CD14-positive monocyte (primary cell): ENCODE data around the gene PARVB. TPM values are rescaled to one million over a fixed set of nuclear protein-coding genes. Genes with fewer than 3 reads are reported as not detected.

Experiments used
- DNase-seq, 3 donors: peaks; one replicate each; pipeline ENCODE4 v3.0.0-alpha.2; 2011 to 2022
- H2AFZ ChIP-seq: 2 replicates; pipeline ENCODE4 v1.6.0; 2012; ENCODE audit warnings: mild to moderate bottlenecking, low read depth, low read length, inconsistent platforms; ENCODE audit not compliant: insufficient read depth, poor library complexity, severe bottlenecking
- H3K27ac ChIP-seq, 2 donors: 1 replicate in 1 of 2; 2 replicates in 1 of 2; pipeline ENCODE4 v1.5.1; 2012 to 2013; ENCODE audit warnings: low read length in 2 of 2, control low read depth in 1 of 2, inconsistent platforms in 1 of 2, low read depth in 1 of 2, mild to moderate bottlenecking in 1 of 2
- H3K27me3 ChIP-seq, 2 donors: one replicate each; pipeline versions ENCODE4 v1.6.0 to v1.6.1; 2011 to 2013; ENCODE audit warnings: low read length in 2 of 2; ENCODE audit not compliant: control insufficient read depth in 2 of 2, insufficient read depth in 2 of 2
- H3K36me3 ChIP-seq, 2 donors: replicated peaks in 1 of 2; 1 replicate in 1 of 2; 2 replicates in 1 of 2; pipeline versions ENCODE4 v1.5.1 to v1.6.1; 2012 to 2013; ENCODE audit warnings: low read length in 2 of 2, control low read depth in 1 of 2, inconsistent platforms in 1 of 2, mild to moderate bottlenecking in 1 of 2; ENCODE audit not compliant: insufficient read depth in 2 of 2, control insufficient read depth in 1 of 2
- H3K4me1 ChIP-seq, 2 donors: 1 replicate in 1 of 2; 2 replicates in 1 of 2; pipeline versions ENCODE4 v1.5.1 to v1.6.1; 2012 to 2013; ENCODE audit warnings: low read length in 2 of 2, control low read depth in 1 of 2, inconsistent platforms in 1 of 2, mild to moderate bottlenecking in 1 of 2, moderate library complexity in 1 of 2; ENCODE audit not compliant: insufficient read depth in 2 of 2, control insufficient read depth in 1 of 2
- H3K4me2 ChIP-seq: replicated peaks from 2 replicates; pipeline ENCODE3; 2012; ENCODE audit warnings: low read length, moderate library complexity, mild to moderate bottlenecking; ENCODE audit not compliant: poor library complexity, severe bottlenecking; ENCODE audit errors: extremely low read depth
- H3K4me3 ChIP-seq, 3 experiments: fragments of 200-600 bp in 1 of 3; sonication (generic) in 1 of 3; replicated peaks in 1 of 3; 1 replicate in 2 of 3; 2 replicates in 1 of 3; pipeline ENCODE4 v1.5.1; 2011 to 2013; ENCODE audit warnings: low read length in 3 of 3, mild to moderate bottlenecking in 3 of 3, control low read depth in 2 of 3, low read depth in 2 of 3, inconsistent platforms in 1 of 3, moderate library complexity in 1 of 3
- H3K79me2 ChIP-seq: 2 replicates; pipeline ENCODE4 v1.6.0; 2012; ENCODE audit warnings: mild to moderate bottlenecking, control low read depth, inconsistent platforms, low read length, moderate library complexity; ENCODE audit not compliant: insufficient read depth
- H3K9ac ChIP-seq: 2 replicates; pipeline ENCODE4 v1.6.0; 2017; ENCODE audit warnings: low read length, mild to moderate bottlenecking; ENCODE audit not compliant: insufficient read depth, poor library complexity, severe bottlenecking
- H3K9me3 ChIP-seq, 2 donors: replicated peaks in 1 of 2; 1 replicate in 1 of 2; 2 replicates in 1 of 2; pipeline versions ENCODE4 v1.5.1 to v1.6.1; 2012 to 2013; ENCODE audit warnings: low read length in 2 of 2, control low read depth in 1 of 2; ENCODE audit not compliant: control insufficient read depth in 1 of 2, insufficient read depth in 1 of 2
- H4K20me1 ChIP-seq: 2 replicates; pipeline ENCODE4 v1.6.0; 2012; ENCODE audit warnings: mild to moderate bottlenecking, low read length, control low read depth, moderate library complexity; ENCODE audit not compliant: insufficient read depth
- H3K27ac Mint-ChIP-seq, 7 donors: one replicate each; pipeline ENCODE4 v1.8.0; 2020; ENCODE audit warnings: mild to moderate bottlenecking in 7 of 7, mixed read lengths in 7 of 7, moderate library complexity in 6 of 7, inconsistent platforms in 2 of 7
- H3K27me3 Mint-ChIP-seq, 3 donors: one replicate each; pipeline ENCODE4 v1.8.0; 2021 to 2022; ENCODE audit warnings: low read depth in 3 of 3, mild to moderate bottlenecking in 3 of 3, mixed read lengths in 3 of 3, moderate library complexity in 3 of 3, inconsistent platforms in 1 of 3
- H3K36me3 Mint-ChIP-seq, 2 donors: one replicate each; pipeline ENCODE4 v1.8.0; 2020; ENCODE audit warnings: mixed read lengths in 2 of 2, inconsistent platforms in 1 of 2, mild to moderate bottlenecking in 1 of 2
- H3K4me1 Mint-ChIP-seq: one replicate; pipeline ENCODE4 v1.8.0; 2020; ENCODE audit warnings: mild to moderate bottlenecking, mixed read lengths
- H3K4me3 Mint-ChIP-seq, 2 donors: one replicate each; pipeline ENCODE4 v1.8.0; 2020; ENCODE audit warnings: mild to moderate bottlenecking in 2 of 2, mixed read lengths in 2 of 2, moderate library complexity in 1 of 2
- H3K9me3 Mint-ChIP-seq, 7 donors: one replicate each; pipeline ENCODE4 v1.8.0; 2020 to 2022; ENCODE audit warnings: mixed read lengths in 7 of 7, mild to moderate bottlenecking in 6 of 7, moderate library complexity in 6 of 7, inconsistent platforms in 2 of 7
- WGBS: methylation state at CpG from one replicate; pipeline ENCODE4 v1.1.5; 2013; ENCODE audit warnings: missing lambda C conversion rate; ENCODE audit not compliant: insufficient coverage; 5-methylcytosine and 5-hydroxymethylcytosine counted together
- intact Hi-C, 2 donors: fragments of 100-400 bp; cut with micrococcal nuclease; formaldehyde crosslinking; loops; one replicate each; pipeline versions ENCODE4 v1.15.0 to v1.15.1; 2023
- polyA plus RNA-seq, 3 donors: library from polyadenylated mRNA; depleted of rRNA in 1 of 3; unstranded in 2 of 3; stranded (reverse) in 1 of 3; fragments of 300-500 nt in 2 of 3; fragments of >200 nt in 1 of 3; fragmentation: Illumina TruSeq in 2 of 3; gene quantifications; 1 replicate in 2 of 3; 2 replicates in 1 of 3; pipeline ENCODE4 v1.2.3, GENCODE V29; 2012 to 2021
- TF ChIP-seq, protein P1 (sequence below): fragments of 200-600 bp; IDR thresholded peaks from one replicate; pipeline ENCODE4 v1.8.0; 2022; ENCODE audit warnings: antibody characterized with exemption, mild to moderate bottlenecking

The PARVB gene
- polyA plus RNA-seq, 3 donors = 13.4 to 38.5 (median 17.9) TPM

DNA sequence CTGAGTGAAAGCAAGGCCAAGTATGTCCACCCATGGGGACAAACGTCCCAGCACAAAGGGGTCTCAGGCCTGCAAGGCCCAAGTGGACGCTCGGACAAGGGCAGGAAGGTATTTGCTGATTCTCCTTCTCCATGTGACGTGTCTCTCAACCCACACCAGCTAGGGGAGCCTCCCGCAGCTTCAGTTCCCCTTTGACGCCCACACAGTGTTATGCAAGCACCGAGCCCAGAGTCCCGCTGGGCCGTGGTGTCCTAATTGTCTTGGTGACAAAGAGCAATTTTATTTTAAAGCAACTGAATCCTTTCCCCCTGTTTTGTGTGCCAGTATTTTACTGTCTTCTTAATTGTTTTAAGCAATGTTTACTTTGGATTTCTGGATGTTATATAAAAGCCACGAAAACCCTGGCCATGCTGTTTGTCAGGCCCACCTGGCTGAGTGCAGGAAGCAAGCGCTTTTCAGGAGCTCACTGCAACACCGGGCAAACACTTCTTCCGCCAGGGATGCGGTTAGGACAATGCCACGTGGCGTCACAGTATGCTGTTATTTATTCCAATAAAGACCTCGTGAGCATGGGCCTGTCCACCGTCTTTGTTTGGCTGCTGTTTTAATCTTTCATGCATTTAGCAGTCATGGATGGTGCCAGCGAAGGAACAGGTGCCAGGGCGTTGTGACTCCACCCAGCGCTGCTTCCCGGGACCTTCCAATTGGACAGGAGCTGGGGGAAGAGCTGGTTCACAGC lies 148.4 kb downstream of the PARVB start:
- H3K9me3 ChIP-seq = no peaks in the 10 kb centered on the region
- peak overlapping the region; percentile 87 to 88 for H3K27ac ChIP-seq
- Mint-ChIP-seq H3K4me1 (peaks cover 38% of the 10 kb centered on the region), H3K9me3 (no peaks in the 10 kb centered on the region), H3K27ac (peak overlapping the region; percentile 96 to 99 (median 99)), H3K36me3 (peaks cover 16 to 35% of the 10 kb centered on the region in 2 donors), H3K27me3 (peaks cover 0 to 2% (median 2%) of the 10 kb centered on the region in 3 donors), H3K4me3 (peak overlapping the region; percentile 64 to 68)
- peaks cover 44 to 46% of the 10 kb centered on the region in 2 donors for H3K4me1 ChIP-seq
- DNase-seq = peak; percentile 92 to 95 (median 93)
- WGBS = 3% methylated on average over 14 of the region's 22 CpGs
- no peaks in the 10 kb centered on the region for H4K20me1 ChIP-seq
- intact Hi-C loops = loop anchor here in 1 of 2 donors (2.0 to 10.0 kb wide), 2 partner anchors 146 to 178 kb away; no protein-coding TSS in a partner anchor
- TF ChIP-seq, protein P1, sequence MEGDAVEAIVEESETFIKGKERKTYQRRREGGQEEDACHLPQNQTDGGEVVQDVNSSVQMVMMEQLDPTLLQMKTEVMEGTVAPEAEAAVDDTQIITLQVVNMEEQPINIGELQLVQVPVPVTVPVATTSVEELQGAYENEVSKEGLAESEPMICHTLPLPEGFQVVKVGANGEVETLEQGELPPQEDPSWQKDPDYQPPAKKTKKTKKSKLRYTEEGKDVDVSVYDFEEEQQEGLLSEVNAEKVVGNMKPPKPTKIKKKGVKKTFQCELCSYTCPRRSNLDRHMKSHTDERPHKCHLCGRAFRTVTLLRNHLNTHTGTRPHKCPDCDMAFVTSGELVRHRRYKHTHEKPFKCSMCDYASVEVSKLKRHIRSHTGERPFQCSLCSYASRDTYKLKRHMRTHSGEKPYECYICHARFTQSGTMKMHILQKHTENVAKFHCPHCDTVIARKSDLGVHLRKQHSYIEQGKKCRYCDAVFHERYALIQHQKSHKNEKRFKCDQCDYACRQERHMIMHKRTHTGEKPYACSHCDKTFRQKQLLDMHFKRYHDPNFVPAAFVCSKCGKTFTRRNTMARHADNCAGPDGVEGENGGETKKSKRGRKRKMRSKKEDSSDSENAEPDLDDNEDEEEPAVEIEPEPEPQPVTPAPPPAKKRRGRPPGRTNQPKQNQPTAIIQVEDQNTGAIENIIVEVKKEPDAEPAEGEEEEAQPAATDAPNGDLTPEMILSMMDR = no peak
- no peaks in the 10 kb centered on the region for H3K27me3 ChIP-seq
- peak overlapping the region in 1 of 3 experiments; percentile 56 for H3K4me3 ChIP-seq
- H3K79me2 ChIP-seq = peaks cover 22% of the 10 kb centered on the region
- H3K36me3 ChIP-seq = peaks cover 0 to 5% of the 10 kb centered on the region in 2 donors
- H3K4me2 ChIP-seq = peak overlapping the region; percentile 69
- peak overlapping the region; percentile 53 for H3K9ac ChIP-seq
- H2AFZ ChIP-seq = peak overlapping the region; percentile 46

DNA sequence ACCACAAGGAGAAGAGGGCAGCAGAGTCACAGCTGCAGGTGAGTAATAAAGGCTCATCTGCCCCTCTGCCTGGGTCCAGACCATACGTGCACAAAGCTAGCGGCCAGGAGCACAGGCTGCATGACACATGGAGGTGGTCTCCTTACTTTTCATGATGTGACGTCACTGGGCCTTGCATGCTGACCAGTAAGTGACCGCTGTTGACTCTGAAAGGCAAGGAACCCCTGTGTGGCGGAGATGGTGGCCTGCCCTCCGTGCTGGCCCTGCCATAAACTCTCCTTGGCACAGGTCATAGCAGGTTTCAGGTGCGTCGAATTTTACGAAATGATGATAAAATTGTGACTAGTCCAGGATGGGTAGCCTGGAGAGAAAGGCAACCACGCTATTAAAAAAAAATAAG lies 149.1 kb downstream of the PARVB start:
- no peaks in the 10 kb centered on the region for H4K20me1 ChIP-seq
- H3K27ac Mint-ChIP-seq = peak overlapping the region; percentile 96 to 99 (median 99)
- peak overlapping the region; percentile 64 to 67 for H3K4me3 Mint-ChIP-seq
- peaks cover 44 to 46% of the 10 kb centered on the region in 2 donors for H3K4me1 ChIP-seq
- H3K27me3 Mint-ChIP-seq = peaks cover 0 to 2% (median 0%) of the 10 kb centered on the region in 3 donors
- peak overlapping the region; percentile 69 for H3K4me2 ChIP-seq
- peaks cover 0 to 4% of the 10 kb centered on the region in 2 donors for H3K36me3 ChIP-seq
- H3K4me1 Mint-ChIP-seq = peaks cover 38% of the 10 kb centered on the region
- WGBS = 74% methylated on average over 4 of the region's 10 CpGs
- TF ChIP-seq, protein P1 = no peak
- intact Hi-C loops = loop anchor here in 1 of 2 donors (2.0 to 10.0 kb wide), 2 partner anchors 146 to 178 kb away; no protein-coding TSS in a partner anchor
- peak overlapping the region; percentile 53 for H3K9ac ChIP-seq
- no peaks in the 10 kb centered on the region for H3K9me3 Mint-ChIP-seq
- peaks cover 13 to 30% of the 10 kb centered on the region in 2 donors for H3K36me3 Mint-ChIP-seq
- peak overlapping the region; percentile 87 to 88 for H3K27ac ChIP-seq
- no peaks in the 10 kb centered on the region for H3K27me3 ChIP-seq
- peak overlapping the region; percentile 46 for H2AFZ ChIP-seq
- peak overlapping the region in 1 of 3 experiments; percentile 56 for H3K4me3 ChIP-seq
- peak in 1 of 3 donors; percentile 41 for DNase-seq
- H3K9me3 ChIP-seq = no peaks in the 10 kb centered on the region
- H3K79me2 ChIP-seq = peaks cover 22% of the 10 kb centered on the region
